Keratinocyte (primary cell): ENCODE measurements around the gene SWT1.
"Not testable (repeated sequence)": the region's sequence is repeated elsewhere in the genome, so short reads cannot be mapped to it uniquely, and the experiment has no call there.

Source experiments
- EZH2 ChIP-seq: IDR thresholded peaks from one replicate; pipeline ENCODE4 v1.6.1; 2012; ENCODE audit warnings: inconsistent platforms, mild to moderate bottlenecking, low read length, moderate library complexity
- TF ChIP-seq, protein P1 (sequence below), 3 experiments: IDR thresholded peaks in 1 of 3; conservative IDR thresholded peaks in 1 of 3; optimal IDR thresholded peaks in 1 of 3; 2 replicates in 2 of 3; 3 replicates in 1 of 3; pipeline versions ENCODE3 to v1.5.1; 2011; ENCODE audit warnings: low read length in 3 of 3, mild to moderate bottlenecking in 3 of 3, moderate library complexity in 2 of 3, control low read depth in 1 of 3, inconsistent platforms in 1 of 3; ENCODE audit not compliant: insufficient read depth in 2 of 3; ENCODE audit errors: extremely low read depth in 1 of 3

DNA sequence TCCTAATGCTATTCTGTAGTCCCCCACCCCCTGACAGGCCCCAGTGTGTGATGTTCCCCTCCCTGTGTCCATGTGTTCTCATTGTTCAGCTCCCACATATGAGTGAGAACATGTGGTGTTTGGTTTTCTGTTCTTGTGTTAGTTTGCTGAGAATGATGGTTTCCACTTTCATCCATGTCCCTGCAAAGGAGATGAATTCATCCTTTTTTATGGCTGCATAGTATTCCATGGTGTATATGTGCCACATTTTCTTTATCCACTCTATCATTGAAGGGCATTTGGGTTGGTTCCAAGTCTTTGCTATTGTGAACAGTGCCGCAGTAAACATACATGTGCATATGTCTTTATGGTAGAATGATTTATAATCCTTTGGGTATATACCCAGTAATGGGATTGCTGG, 52.4 kb downstream of the SWT1 start:
- not testable (repeated sequence) for TF ChIP-seq EZH2
- TF ChIP-seq, protein P1, sequence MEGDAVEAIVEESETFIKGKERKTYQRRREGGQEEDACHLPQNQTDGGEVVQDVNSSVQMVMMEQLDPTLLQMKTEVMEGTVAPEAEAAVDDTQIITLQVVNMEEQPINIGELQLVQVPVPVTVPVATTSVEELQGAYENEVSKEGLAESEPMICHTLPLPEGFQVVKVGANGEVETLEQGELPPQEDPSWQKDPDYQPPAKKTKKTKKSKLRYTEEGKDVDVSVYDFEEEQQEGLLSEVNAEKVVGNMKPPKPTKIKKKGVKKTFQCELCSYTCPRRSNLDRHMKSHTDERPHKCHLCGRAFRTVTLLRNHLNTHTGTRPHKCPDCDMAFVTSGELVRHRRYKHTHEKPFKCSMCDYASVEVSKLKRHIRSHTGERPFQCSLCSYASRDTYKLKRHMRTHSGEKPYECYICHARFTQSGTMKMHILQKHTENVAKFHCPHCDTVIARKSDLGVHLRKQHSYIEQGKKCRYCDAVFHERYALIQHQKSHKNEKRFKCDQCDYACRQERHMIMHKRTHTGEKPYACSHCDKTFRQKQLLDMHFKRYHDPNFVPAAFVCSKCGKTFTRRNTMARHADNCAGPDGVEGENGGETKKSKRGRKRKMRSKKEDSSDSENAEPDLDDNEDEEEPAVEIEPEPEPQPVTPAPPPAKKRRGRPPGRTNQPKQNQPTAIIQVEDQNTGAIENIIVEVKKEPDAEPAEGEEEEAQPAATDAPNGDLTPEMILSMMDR (optimal IDR thresholded peaks at IDR 0.05 in 1 of 3, IDR thresholded peaks at IDR 0.05 in 1 of 3, conservative IDR thresholded peaks at IDR 0.05 in 1 of 3; ENCODE audit: extremely low read depth in 1 of 3, insufficient read depth in 2 of 3, low read length in 3 of 3), result not testable (repeated sequence)
